ENCODE measurements around the gene FTH1. TPM values are rescaled to one million over a fixed set of nuclear protein-coding genes. Genes with fewer than 3 reads are reported as not detected.

The FTH1 gene
- total RNA-seq, 1 experiment from 2014 or later: 2,322 TPM

GRCh38 chr11:61918251-61918937 lies 49.0 kb downstream of the FTH1 start:
- no TSS peak for BruUV-seq (replicated peaks)
- Histone ChIP-seq H3K27me3 (ENCODE audit: control insufficient read depth, insufficient read depth, low read length) (no peaks in the 10 kb centered on the region), H3K27ac (ENCODE audit: low read length) (no peak overlapping the region), H3K4me3 (ENCODE audit: low read depth in 2 of 2, low read length in 2 of 2) (no peak overlapping the region), H3K4me1 (ENCODE audit: control insufficient read depth, insufficient read depth, low read length) (no peaks in the 10 kb centered on the region), H3K9me3 (ENCODE audit: control insufficient read depth, insufficient read depth, low read depth, low read length) (no peaks in the 10 kb centered on the region), H3K36me3 (ENCODE audit: control insufficient read depth, insufficient read depth, low read length) (no peaks in the 10 kb centered on the region)
- no peak for DNase-seq (ENCODE audit: low read depth, low spot score)
- ATAC-seq: no peak
- ChIA-PET CTCF (no interaction called here), POLR2A (no interaction called here)
- TF ChIP-seq TCF7L2 (IDR thresholded peaks at IDR 0.05; ENCODE audit: low read depth, low read length) (no peak), CTCF (IDR thresholded peaks at IDR 0.05) (no peak), REST (IDR thresholded peaks at IDR 0.05; ENCODE audit: insufficient read depth in 1 of 2, low read depth in 2 of 2, low read length in 1 of 2) (no peak), POLR2AphosphoS5 (IDR thresholded peaks at IDR 0.05; ENCODE audit: low read depth, low read length) (no peak), SIN3A (IDR thresholded peaks at IDR 0.05; ENCODE audit: borderline replicate concordance, insufficient read depth, low read depth, low read length) (no peak)
- intact Hi-C loops (cut with micrococcal nuclease; ENCODE audit: unreplicated experiment) (no loop called here), in situ Hi-C loops (cut with HindIII; ENCODE audit: low pct_unique_long_range_greater_than_20kb, low sequenced_read_pairs) (no loop called here)

- BruUV-seq (replicated peaks): no TSS peak
- Histone ChIP-seq H3K36me3 (ENCODE audit: control insufficient read depth, insufficient read depth, low read length) (no peaks in the 10 kb centered on the region), H3K27ac (ENCODE audit: low read length) (peak within 1 kb of the TSS; percentile 54; the same call in 1 of the 2 replicates), H3K4me1 (ENCODE audit: control insufficient read depth, insufficient read depth, low read length) (no peaks in the 10 kb centered on the region), H3K4me3 (ENCODE audit: low read depth in 2 of 2, low read length in 2 of 2) (peak within 1 kb of the TSS; percentile 48 to 63), H3K27me3 (ENCODE audit: control insufficient read depth, insufficient read depth, low read length) (no peaks in the 10 kb centered on the region), H3K9me3 (ENCODE audit: control insufficient read depth, insufficient read depth, low read depth, low read length) (no peaks in the 10 kb centered on the region)
- ChIA-PET POLR2A (no interaction called here), CTCF (no interaction called here)
- TF ChIP-seq POLR2AphosphoS5 (IDR thresholded peaks at IDR 0.05; ENCODE audit: low read depth, low read length) (no peak), SIN3A (IDR thresholded peaks at IDR 0.05; ENCODE audit: borderline replicate concordance, insufficient read depth, low read depth, low read length) (peak; percentile 63; the same call in 1 of the 2 replicates)
- intact Hi-C loops (cut with micrococcal nuclease; ENCODE audit: unreplicated experiment): no loop called here
- ATAC-seq (peak; percentile 85), DNase-seq (ENCODE audit: low read depth, low spot score) (no peak)
- in situ Hi-C loops (cut with HindIII; ENCODE audit: low pct_unique_long_range_greater_than_20kb, low sequenced_read_pairs): no loop called here
Measured at GRCh38 chr11:61917334-61918109, 49.9 kb downstream of the FTH1 start, which contains the start of gene RAB3IL1. RAB3IL1 (minus strand) TSS chr11:61917566; CDS start chr11:61917367, 199 bp downstream.

Data from Panc1 (cell line).